Type B pancreatic cell (in vitro differentiated cells): ENCODE results near the gene OGFR. TPM values are rescaled to one million over a fixed set of nuclear protein-coding genes. Genes with fewer than 3 reads are reported as not detected.

ENCODE experiments used
- DNase-seq: peaks from one replicate; pipeline ENCODE4 v3.0.0; 2021; ENCODE audit warnings: mixed read lengths; ENCODE audit not compliant: unreplicated experiment; ENCODE audit errors: extremely low spot score
- H3K27ac Mint-ChIP-seq: 2 replicates; pipeline ENCODE4 v1.8.0; 2021; ENCODE audit warnings: mild to moderate bottlenecking, mixed read lengths
- H3K27me3 Mint-ChIP-seq: 2 replicates; pipeline ENCODE4 v1.8.0; 2021; ENCODE audit warnings: mixed read lengths
- H3K36me3 Mint-ChIP-seq: 2 replicates; pipeline ENCODE4 v1.8.0; 2021; ENCODE audit warnings: mixed read lengths
- H3K4me1 Mint-ChIP-seq: one replicate; pipeline ENCODE4 v1.8.0; 2021; ENCODE audit warnings: mixed read lengths; ENCODE audit not compliant: unreplicated experiment
- H3K4me3 Mint-ChIP-seq: 2 replicates; pipeline ENCODE4 v1.8.0; 2021; ENCODE audit warnings: mild to moderate bottlenecking, mixed read lengths
- H3K9me3 Mint-ChIP-seq: 2 replicates; pipeline ENCODE4 v1.8.0; 2021; ENCODE audit warnings: mixed read lengths
- CTCF ChIP-seq: fragments of 200-600 bp; sonication (generic); conservative IDR thresholded peaks from 2 replicates; pipeline ENCODE4 v1.5.0; 2021; ENCODE audit warnings: antibody characterized with exemption, mild to moderate bottlenecking
- total RNA-seq: library from RNA; stranded (reverse); gene quantifications from 2 replicates; pipeline ENCODE4 v1.2.1, GENCODE V29; 2021; ENCODE audit warnings: low replicate concordance

OGFR gene
- total RNA-seq, 1 donor from 2014 or later: 42.8 TPM

GRCh38 chr20:62816884-62817873, 12.5 kb downstream of the OGFR start, which contains the start of gene COL9A3:
Gene COL9A3 (plus strand): TSS chr20:62817050. CDS start chr20:62817065, 15 bp downstream.
- Mint-ChIP-seq H3K36me3 (no peaks in the 10 kb centered on the region), H3K4me1 (peaks cover 8% of the 10 kb centered on the region), H3K27ac (peak within 1 kb of the TSS; percentile 85), H3K9me3 (no peaks in the 10 kb centered on the region), H3K4me3 (peak within 1 kb of the TSS; percentile 82), H3K27me3 (peaks cover 16% of the 10 kb centered on the region)
- DNase-seq: no peak
- TF ChIP-seq CTCF: no peak

- Mint-ChIP-seq H3K9me3 (no peaks in the 10 kb centered on the region), H3K4me3 (peak overlapping the region; percentile 45), H3K4me1 (peaks cover 12% of the 10 kb centered on the region), H3K27ac (no peak overlapping the region), H3K36me3 (no peaks in the 10 kb centered on the region), H3K27me3 (peaks cover 16% of the 10 kb centered on the region)
- no peak for DNase-seq
- no peak for TF ChIP-seq CTCF
Observed at GRCh38 chr20:62817975-62818591, 13.4 kb downstream of the OGFR start.

- Mint-ChIP-seq H3K27me3 (peaks cover 16% of the 10 kb centered on the region), H3K36me3 (no peaks in the 10 kb centered on the region), H3K9me3 (no peaks in the 10 kb centered on the region), H3K4me1 (peaks cover 12% of the 10 kb centered on the region), H3K4me3 (peak overlapping the region; percentile 45), H3K27ac (no peak overlapping the region)
- no peak for TF ChIP-seq CTCF
- no peak for DNase-seq
Observed at GRCh38 chr20:62818592-62819493, 14.2 kb downstream of the OGFR start.

GRCh38 chr20:62819494-62820174, 15.0 kb downstream of the OGFR start:
- Mint-ChIP-seq H3K9me3 (no peaks in the 10 kb centered on the region), H3K27me3 (peaks cover 16% of the 10 kb centered on the region), H3K4me1 (peaks cover 12% of the 10 kb centered on the region), H3K27ac (no peak overlapping the region), H3K4me3 (no peak overlapping the region), H3K36me3 (no peaks in the 10 kb centered on the region)
- no peak for TF ChIP-seq CTCF
- DNase-seq: no peak
